OCI-LY1 (cell line): ENCODE data around the gene AKAP13.
"Not testable (repeated sequence)": the region's sequence is repeated elsewhere in the genome, so short reads cannot be mapped to it uniquely, and the experiment has no call there.

ENCODE experiments used
- EZH2 ChIP-seq: fragments of 200-600 bp; sonication (generic), shearing (Covaris generic); IDR thresholded peaks from 2 replicates; pipeline ENCODE4 v1.8.0; 2017; ENCODE audit warnings: borderline replicate concordance, mixed run types, mild to moderate bottlenecking, antibody characterized with exemption, low read length, moderate library complexity, mixed read lengths
- TF ChIP-seq, protein P1 (sequence below): fragments of 200-600 bp; sonication (generic), shearing (Covaris generic); IDR thresholded peaks from 2 replicates; pipeline ENCODE4 v1.5.1; 2017; ENCODE audit warnings: mild to moderate bottlenecking, antibody characterized with exemption, low read length, moderate library complexity, mixed read lengths

DNA sequence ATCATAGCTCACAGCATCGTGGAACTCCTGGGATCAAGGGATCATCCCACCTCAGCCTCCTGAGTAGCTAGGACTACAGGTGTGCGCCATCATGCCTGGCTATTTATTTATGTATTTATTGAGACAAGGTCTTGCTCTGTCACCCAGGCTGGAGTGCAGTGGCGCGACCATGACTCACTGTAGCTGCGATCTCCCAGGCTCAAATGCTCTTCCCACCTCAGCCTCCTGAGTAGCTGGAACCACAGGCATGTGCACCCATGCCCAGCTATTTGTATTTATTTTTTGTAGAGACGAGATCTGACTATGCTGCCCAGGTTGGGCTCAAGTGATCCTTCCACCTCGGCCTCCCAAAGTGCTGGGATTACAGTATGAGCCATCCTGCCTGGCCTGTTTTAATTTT is 107.4 kb downstream of the AKAP13 start:
- TF ChIP-seq EZH2: not testable (repeated sequence)
- TF ChIP-seq, protein P1, sequence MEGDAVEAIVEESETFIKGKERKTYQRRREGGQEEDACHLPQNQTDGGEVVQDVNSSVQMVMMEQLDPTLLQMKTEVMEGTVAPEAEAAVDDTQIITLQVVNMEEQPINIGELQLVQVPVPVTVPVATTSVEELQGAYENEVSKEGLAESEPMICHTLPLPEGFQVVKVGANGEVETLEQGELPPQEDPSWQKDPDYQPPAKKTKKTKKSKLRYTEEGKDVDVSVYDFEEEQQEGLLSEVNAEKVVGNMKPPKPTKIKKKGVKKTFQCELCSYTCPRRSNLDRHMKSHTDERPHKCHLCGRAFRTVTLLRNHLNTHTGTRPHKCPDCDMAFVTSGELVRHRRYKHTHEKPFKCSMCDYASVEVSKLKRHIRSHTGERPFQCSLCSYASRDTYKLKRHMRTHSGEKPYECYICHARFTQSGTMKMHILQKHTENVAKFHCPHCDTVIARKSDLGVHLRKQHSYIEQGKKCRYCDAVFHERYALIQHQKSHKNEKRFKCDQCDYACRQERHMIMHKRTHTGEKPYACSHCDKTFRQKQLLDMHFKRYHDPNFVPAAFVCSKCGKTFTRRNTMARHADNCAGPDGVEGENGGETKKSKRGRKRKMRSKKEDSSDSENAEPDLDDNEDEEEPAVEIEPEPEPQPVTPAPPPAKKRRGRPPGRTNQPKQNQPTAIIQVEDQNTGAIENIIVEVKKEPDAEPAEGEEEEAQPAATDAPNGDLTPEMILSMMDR: not testable (repeated sequence)
